Stimulated activated naive CD8-positive, alpha-beta T cell treated with anti-CD3 and anti-CD28 coated beads, Interleukin-15, Interleukin-2, amounts not matched to agents 100 U/mL and 50 U/mL, for 24 hours (primary cell): Measurements from ENCODE around the gene KDM6A.
"Not testable (repeated sequence)": the region's sequence is repeated elsewhere in the genome, so short reads cannot be mapped to it uniquely, and the experiment has no call there.

Experiments
- ATAC-seq: fragments of 150-1000 bp; cut with Tn5 transposase; one replicate; pipeline ENCODE4 v1.10.0; 2021
- DNase-seq: peaks from one replicate; pipeline ENCODE4 v3.0.0; 2021

The KDM6A gene

GRCh38 chrX:44927398-44927797 is 54.4 kb downstream of the KDM6A start:
- DNase-seq (no peak), ATAC-seq (no peak)

- no peak for DNase-seq
- no peak for ATAC-seq
These were observed 58.5 kb downstream of the KDM6A start for GRCh38 chrX:44931441-44931973.

GRCh38 chrX:44935172-44935571 is 62.2 kb downstream of the KDM6A start:
- DNase-seq (no peak), ATAC-seq (no peak)

- ATAC-seq: no peak
- DNase-seq: no peak
These were observed 62.7 kb downstream of the KDM6A start for GRCh38 chrX:44935640-44936039.

- DNase-seq (no peak), ATAC-seq (no peak)
These were observed 64.6 kb downstream of the KDM6A start for GRCh38 chrX:44937606-44938005.

GRCh38 chrX:44938111-44938510 is 65.1 kb downstream of the KDM6A start:
- ATAC-seq (no peak), DNase-seq (no peak)

- not testable (repeated sequence) for ATAC-seq
These were observed 67.6 kb downstream of the KDM6A start for GRCh38 chrX:44940541-44940940.

GRCh38 chrX:44943007-44943406 is 70.0 kb downstream of the KDM6A start:
- no peak for DNase-seq
- no peak for ATAC-seq

More at GRCh38 chrX:44940541-44940940, 67.6 kb downstream of the KDM6A start:
- DNase-seq: not testable (repeated sequence)

GRCh38 chrX:44944894-44945293 is 71.9 kb downstream of the KDM6A start:
- ATAC-seq (no peak), DNase-seq (no peak)

- ATAC-seq (no peak), DNase-seq (no peak)
These were observed 72.7 kb downstream of the KDM6A start for GRCh38 chrX:44945736-44946135.

- ATAC-seq (no peak), DNase-seq (no peak)
These were observed 73.8 kb downstream of the KDM6A start for GRCh38 chrX:44946771-44947170.

GRCh38 chrX:44947995-44948394 is 75.0 kb downstream of the KDM6A start:
- DNase-seq: no peak
- no peak for ATAC-seq

- ATAC-seq: no peak
- DNase-seq: no peak
These were observed 75.4 kb downstream of the KDM6A start for GRCh38 chrX:44948406-44948805.

- DNase-seq: no peak
- ATAC-seq: no peak
These were observed 76.1 kb downstream of the KDM6A start for GRCh38 chrX:44949125-44949524.

GRCh38 chrX:44950471-44951366 is 77.7 kb downstream of the KDM6A start:
- ATAC-seq, DNase-seq: not testable (repeated sequence)

- DNase-seq (no peak), ATAC-seq (no peak)
These were observed 78.6 kb downstream of the KDM6A start for GRCh38 chrX:44951572-44952067.

- ATAC-seq (no peak), DNase-seq (no peak)
These were observed 79.5 kb downstream of the KDM6A start for GRCh38 chrX:44952329-44953027.

GRCh38 chrX:44953734-44954502 is 80.9 kb downstream of the KDM6A start:
- no peak for ATAC-seq
- DNase-seq: no peak

GRCh38 chrX:44954562-44954961 is 81.6 kb downstream of the KDM6A start:
- no peak for ATAC-seq
- no peak for DNase-seq

GRCh38 chrX:44957848-44958247 is 84.9 kb downstream of the KDM6A start:
- no peak for ATAC-seq

GRCh38 chrX:44958480-44958879 is 85.5 kb downstream of the KDM6A start:
- ATAC-seq (no peak), DNase-seq (no peak)

More at GRCh38 chrX:44957848-44958247, 84.9 kb downstream of the KDM6A start:
- no peak for DNase-seq
